Erythroblast (primary cell): Measurements from ENCODE around the gene KIF6.

Source experiments
- GATA1 ChIP-seq: IDR thresholded peaks from 2 replicates; pipeline ENCODE4 v1.6.1; 2011; ENCODE audit warnings: low read depth, mild to moderate bottlenecking, control low read depth, low read length, moderate library complexity
- POLR2A ChIP-seq: IDR thresholded peaks from 2 replicates; pipeline ENCODE4 v1.6.1; 2011; ENCODE audit warnings: mild to moderate bottlenecking, low read length

DNA sequence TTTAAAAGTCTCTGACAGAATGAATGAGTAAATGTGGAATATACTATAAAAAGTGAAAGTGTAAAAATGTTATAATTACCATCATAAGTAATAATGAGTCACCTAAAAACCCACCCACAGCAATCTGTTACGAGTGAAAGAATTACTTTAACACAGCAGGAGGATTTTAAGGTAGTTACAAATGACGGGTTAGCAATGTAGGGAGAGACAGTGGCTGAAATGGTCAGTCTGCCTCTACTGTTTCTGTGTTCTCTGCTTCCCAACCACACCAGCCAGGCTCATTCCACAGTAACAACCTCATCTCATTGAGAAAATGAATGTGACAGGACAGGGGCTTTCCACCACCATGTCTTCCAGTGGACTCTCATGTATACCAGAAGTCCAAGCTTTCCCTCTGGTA is 278.3 kb downstream of the KIF6 start:
- TF ChIP-seq POLR2A: no peak
- TF ChIP-seq GATA1: no peak
